H9 (cell line): ENCODE data around the gene TSPAN3. TPM values are rescaled to one million over a fixed set of nuclear protein-coding genes. Genes with fewer than 3 reads are reported as not detected.

Experiments used
- DNase-seq: peaks from one replicate; pipeline ENCODE4 v3.0.0-alpha.2; 2017
- H2AFZ ChIP-seq: one replicate; pipeline ENCODE4 v1.6.1; 2013; ENCODE audit warnings: mild to moderate bottlenecking, low read length, control low read depth, moderate library complexity
- H2AK5ac ChIP-seq: 2 replicates; pipeline ENCODE4 v1.6.1; 2013; ENCODE audit warnings: low read length, control low read depth, mixed read lengths; ENCODE audit not compliant: insufficient read length
- H2BK120ac ChIP-seq: one replicate; pipeline ENCODE4 v1.6.1; 2013; ENCODE audit warnings: low read depth, mild to moderate bottlenecking, low read length, control low read depth, inconsistent platforms; ENCODE audit not compliant: poor library complexity, severe bottlenecking
- H2BK12ac ChIP-seq: 2 replicates; pipeline ENCODE4 v1.6.1; 2013; ENCODE audit warnings: low read length, control low read depth, mixed read lengths, low read depth; ENCODE audit not compliant: insufficient read length
- H2BK15ac ChIP-seq: 2 replicates; pipeline ENCODE4 v1.6.1; 2013; ENCODE audit warnings: low read depth, low read length, control low read depth
- H2BK20ac ChIP-seq: one replicate; pipeline ENCODE4 v1.6.1; 2013; ENCODE audit warnings: low read depth, mild to moderate bottlenecking, low read length, control low read depth, inconsistent platforms; ENCODE audit not compliant: poor library complexity, severe bottlenecking
- H2BK5ac ChIP-seq: 2 replicates; pipeline ENCODE4 v1.6.1; 2013; ENCODE audit warnings: low read length, control low read depth, mixed read lengths; ENCODE audit not compliant: insufficient read length
- H3K14ac ChIP-seq: 2 replicates; pipeline ENCODE4 v1.6.1; 2013; ENCODE audit warnings: low read length, control low read depth; ENCODE audit not compliant: insufficient read depth
- H3K18ac ChIP-seq: 2 replicates; pipeline ENCODE4 v1.6.1; 2013; ENCODE audit warnings: low read depth, mild to moderate bottlenecking, mixed read lengths, low read length, control low read depth; ENCODE audit not compliant: insufficient read length
- H3K23ac ChIP-seq: 2 replicates; pipeline ENCODE4 v1.6.1; 2013; ENCODE audit warnings: low read length, control low read depth, mixed read lengths, low read depth; ENCODE audit not compliant: insufficient read length
- H3K23me2 ChIP-seq: 2 replicates; pipeline ENCODE4 v1.6.1; 2013; ENCODE audit warnings: low read depth, mild to moderate bottlenecking, mixed read lengths, low read length, control low read depth; ENCODE audit not compliant: insufficient read length, poor library complexity, severe bottlenecking
- H3K27ac ChIP-seq: 2 replicates; pipeline ENCODE4 v1.5.1; 2013; ENCODE audit warnings: low read length, control low read depth, mixed read lengths, low read depth; ENCODE audit not compliant: insufficient read length
- H3K27me3 ChIP-seq: 2 replicates; pipeline ENCODE4 v1.6.1; 2013; ENCODE audit warnings: low read length, control low read depth, inconsistent platforms; ENCODE audit not compliant: insufficient read depth
- H3K4ac ChIP-seq: 2 replicates; pipeline ENCODE4 v1.6.1; 2013; ENCODE audit warnings: low read depth, mild to moderate bottlenecking, control low read depth, inconsistent platforms, low read length, moderate library complexity
- H3K4me1 ChIP-seq: 2 replicates; pipeline ENCODE4 v1.6.1; 2013; ENCODE audit warnings: low read length, control low read depth, inconsistent platforms; ENCODE audit not compliant: insufficient read depth
- H3K4me2 ChIP-seq: 2 replicates; pipeline ENCODE4 v1.6.1; 2013; ENCODE audit warnings: low read length, control low read depth, mixed read lengths; ENCODE audit not compliant: insufficient read length, insufficient read depth
- H3K56ac ChIP-seq: 2 replicates; pipeline ENCODE4 v1.6.1; 2013; ENCODE audit warnings: low read depth, mild to moderate bottlenecking, mixed read lengths, low read length, control low read depth; ENCODE audit not compliant: insufficient read length
- H3K79me1 ChIP-seq: 2 replicates; pipeline ENCODE4 v1.6.1; 2013; ENCODE audit warnings: low read depth, mild to moderate bottlenecking, moderate library complexity, low read length, control low read depth, inconsistent platforms; ENCODE audit not compliant: insufficient read depth, poor library complexity, severe bottlenecking
- H3K79me2 ChIP-seq: 2 replicates; pipeline ENCODE4 v1.6.1; 2013; ENCODE audit warnings: low read length, control low read depth, inconsistent platforms; ENCODE audit not compliant: insufficient read depth
- H3K9ac ChIP-seq: 2 replicates; pipeline ENCODE4 v1.6.1; 2013; ENCODE audit warnings: low read length, control low read depth, mixed read lengths; ENCODE audit not compliant: insufficient read length; ENCODE audit errors: extremely low read depth
- H3K9me3 ChIP-seq: one replicate; pipeline ENCODE4 v1.6.1; 2013; ENCODE audit warnings: low read depth, low read length, inconsistent platforms; ENCODE audit not compliant: control insufficient read depth
- H3T11ph ChIP-seq: one replicate; pipeline ENCODE4 v1.6.1; 2013; ENCODE audit warnings: mild to moderate bottlenecking, low read length, control low read depth, inconsistent platforms
- H4K20me1 ChIP-seq: one replicate; pipeline ENCODE4 v1.6.1; 2013; ENCODE audit not compliant: control insufficient read depth, insufficient read length, insufficient read depth
- H4K5ac ChIP-seq: 2 replicates; pipeline ENCODE4 v1.6.1; 2013; ENCODE audit warnings: low read depth, mild to moderate bottlenecking, mixed read lengths, low read length, control low read depth; ENCODE audit not compliant: insufficient read length
- H4K8ac ChIP-seq: replicated peaks from 2 replicates; pipeline ENCODE4 v1.6.1; 2013; ENCODE audit warnings: low read length, control low read depth, mixed read lengths, low read depth; ENCODE audit not compliant: insufficient read length
- H4K91ac ChIP-seq: 2 replicates; pipeline ENCODE4 v1.6.1; 2013; ENCODE audit warnings: low read depth, mild to moderate bottlenecking, moderate library complexity, mixed read lengths, low read length, control low read depth; ENCODE audit not compliant: insufficient read length
- H3K27ac Mint-ChIP-seq, 3 experiments: 2 replicates in 2 of 3; 3 replicates in 1 of 3; pipeline ENCODE4 v1.8.0; 2020 to 2021; ENCODE audit warnings: mixed read lengths in 3 of 3, mild to moderate bottlenecking in 1 of 3, moderate library complexity in 1 of 3
- H3K27me3 Mint-ChIP-seq: 2 replicates; pipeline ENCODE4 v1.8.0; 2021; ENCODE audit warnings: low read depth, mild to moderate bottlenecking, moderate library complexity, mixed read lengths
- H3K36me3 Mint-ChIP-seq, 3 experiments: 2 replicates in 2 of 3; 3 replicates in 1 of 3; pipeline ENCODE4 v1.8.0; 2020 to 2021; ENCODE audit warnings: low read depth in 3 of 3, mixed read lengths in 3 of 3; ENCODE audit not compliant: insufficient read depth in 1 of 3
- H3K4me1 Mint-ChIP-seq, 2 experiments: 2 replicates each; pipeline ENCODE4 v1.8.0; 2020; ENCODE audit warnings: mixed read lengths in 2 of 2
- H3K4me3 Mint-ChIP-seq, 2 experiments: 2 replicates in 1 of 2; 3 replicates in 1 of 2; pipeline ENCODE4 v1.8.0; 2020 to 2021; ENCODE audit warnings: mild to moderate bottlenecking in 2 of 2, mixed read lengths in 2 of 2, moderate library complexity in 1 of 2
- H3K9me3 Mint-ChIP-seq, 2 experiments: 2 replicates in 1 of 2; 3 replicates in 1 of 2; pipeline ENCODE4 v1.8.0; 2020; ENCODE audit warnings: mild to moderate bottlenecking in 2 of 2, mixed read lengths in 2 of 2, moderate library complexity in 1 of 2
- CTCF ChIP-seq: fragments of 200-600 bp; sonication (generic); conservative IDR thresholded peaks from 3 replicates; pipeline ENCODE4 v1.8.0; 2021; ENCODE audit warnings: antibody characterized with exemption, mild to moderate bottlenecking
- WGBS: extraction: QIAGEN DNeasy Blood & Tissue Kit; methylation state at CpG from one replicate; pipeline ENCODE4 v1.1.7; 2013; ENCODE audit warnings: missing lambda C conversion rate, low lambda C conversion rate, mixed read lengths; ENCODE audit not compliant: insufficient read length; ENCODE audit errors: extremely low coverage; 5-methylcytosine and 5-hydroxymethylcytosine counted together
- total RNA-seq: library from RNA; stranded (reverse); gene quantifications from 2 replicates; pipeline ENCODE4 v1.2.1, GENCODE V29; 2021

The TSPAN3 gene
- total RNA-seq, 1 experiment from 2014 or later = 117 TPM

- 0 out of 4 replicates have a peak, but pooled peaks cover 0 to 4% of the 10 kb centered on the region in 2 experiments for H3K4me1 Mint-ChIP-seq
- Histone ChIP-seq H4K5ac (no peak overlapping the region), H2BK120ac (no peak overlapping the region), H3K27ac (no peak overlapping the region), H3K79me1 (no peaks in the 10 kb centered on the region), H2BK15ac (no peak overlapping the region), H3K23ac (no peak overlapping the region), H2BK5ac (no peak overlapping the region), H4K8ac (no peak overlapping the region), H3K27me3 (no peaks in the 10 kb centered on the region), H3K4me1 (no peaks in the 10 kb centered on the region), H3K79me2 (no peaks in the 10 kb centered on the region), H3K4me2 (no peak overlapping the region), H3K4ac (no peak overlapping the region), H4K91ac (no peak overlapping the region), H3K23me2 (no peaks in the 10 kb centered on the region), H3K18ac (no peak overlapping the region), H3K9me3 (no peaks in the 10 kb centered on the region), H3T11ph (no peak overlapping the region), H3K9ac (no peak overlapping the region), H2AFZ (no peak overlapping the region), H2BK12ac (no peak overlapping the region), H3K56ac (no peak overlapping the region), H2BK20ac (no peak overlapping the region), H2AK5ac (no peak overlapping the region), H3K14ac (no peak overlapping the region), H4K20me1 (no peaks in the 10 kb centered on the region)
- no peak for DNase-seq
- H3K27me3 Mint-ChIP-seq = peaks cover 1% of the 10 kb centered on the region
- no CpG with 5 or more reads among the region's 6 CpGs for WGBS
- H3K27ac Mint-ChIP-seq = no peak overlapping the region
- no peak overlapping the region for H3K4me3 Mint-ChIP-seq
- no peaks in the 10 kb centered on the region for H3K36me3 Mint-ChIP-seq
- H3K9me3 Mint-ChIP-seq = no peaks in the 10 kb centered on the region
- no peak for TF ChIP-seq CTCF
These were observed 61.7 kb downstream of the TSPAN3 start for GRCh38 chr15:77009176-77009575.
